Measurements from ENCODE around the gene CBL. TPM values are rescaled to one million over a fixed set of nuclear protein-coding genes. Genes with fewer than 3 reads are reported as not detected.

CBL gene
- total RNA-seq, 1 donor from 2014 or later = 21.6 TPM

- Histone ChIP-seq H3K36me3 (no peaks in the 10 kb centered on the region), H3K27ac (peak overlapping the region; percentile 98 to 99), H3K27me3 (no peaks in the 10 kb centered on the region), H3K9me3 (no peaks in the 10 kb centered on the region), H3K4me1 (peaks cover 16 to 43% of the 10 kb centered on the region in 2 donors), H3K4me3 (peak overlapping the region; percentile 50 to 64)
- peak in 1 of 2 donors; percentile 87 for DNase-seq (ENCODE audit: low spot score in 2 of 2)
- TF ChIP-seq CTCF (IDR thresholded peaks at IDR 0.05) = no peak
- intact Hi-C loops (cut with DNase I) = loop anchor here (2.0 kb wide), 2 partner anchors 18 to 60 kb away; partner anchors contain the start of gene USP2
These were observed 114.8 kb downstream of the CBL start for GRCh38 chr11:119320776-119321524.

GRCh38 chr11:119322360-119322739 lies 116.2 kb downstream of the CBL start:
- peak in 1 of 2 donors; percentile 9 for DNase-seq (ENCODE audit: low spot score in 2 of 2)
- Histone ChIP-seq H3K4me3 (no peak overlapping the region), H3K36me3 (no peaks in the 10 kb centered on the region), H3K9me3 (no peaks in the 10 kb centered on the region), H3K27ac (peak overlapping the region; percentile 98 to 99), H3K27me3 (no peaks in the 10 kb centered on the region), H3K4me1 (peaks cover 16 to 43% of the 10 kb centered on the region in 2 donors)
- TF ChIP-seq CTCF (IDR thresholded peaks at IDR 0.05) = peak in 1 of 3 experiments; percentile 5
- intact Hi-C loops (cut with DNase I) = no loop called here

GRCh38 chr11:119322921-119323531 lies 116.9 kb downstream of the CBL start:
- no peaks in the 10 kb centered on the region for H3K36me3 ChIP-seq
- H3K9me3 ChIP-seq = no peaks in the 10 kb centered on the region
- DNase-seq (ENCODE audit: low spot score in 2 of 2) = peak in 1 of 2 donors; percentile 61
- peak overlapping the region; percentile 98 to 99 for H3K27ac ChIP-seq
- H3K27me3 ChIP-seq = no peaks in the 10 kb centered on the region
- intact Hi-C loops (cut with DNase I) = loop anchor here (1.0 kb wide), 1 partner anchor 118 kb away; no protein-coding TSS in a partner anchor
- peaks cover 12 to 36% of the 10 kb centered on the region in 2 donors for H3K4me1 ChIP-seq
- H3K4me3 ChIP-seq = no peak overlapping the region
- TF ChIP-seq CTCF (IDR thresholded peaks at IDR 0.05) = no peak

- Histone ChIP-seq H3K36me3 (no peaks in the 10 kb centered on the region), H3K27ac (peak overlapping the region in 1 of 2 donors; percentile 98)
- peak; percentile 71 to 78 (median 76) for TF ChIP-seq CTCF (IDR thresholded peaks at IDR 0.05)
These were observed 117.4 kb downstream of the CBL start for GRCh38 chr11:119323532-119324033.

GRCh38 chr11:119324189-119324588 lies 118.0 kb downstream of the CBL start:
- no peak overlapping the region for H3K27ac ChIP-seq
- no peak overlapping the region for H3K4me3 ChIP-seq
- no peaks in the 10 kb centered on the region for H3K36me3 ChIP-seq
- no peaks in the 10 kb centered on the region for H3K27me3 ChIP-seq
- peaks cover 5 to 25% of the 10 kb centered on the region in 2 donors for H3K4me1 ChIP-seq
- intact Hi-C loops (cut with DNase I) = no loop called here
- H3K9me3 ChIP-seq = no peaks in the 10 kb centered on the region
- TF ChIP-seq CTCF (IDR thresholded peaks at IDR 0.05) = no peak
- peak in 1 of 2 donors; percentile 16 for DNase-seq (ENCODE audit: low spot score in 2 of 2)

More at GRCh38 chr11:119323532-119324033, 117.4 kb downstream of the CBL start:
- intact Hi-C loops (cut with DNase I) = loop anchor here (1.0 kb wide), 1 partner anchor 118 kb away; no protein-coding TSS in a partner anchor
- no peaks in the 10 kb centered on the region for H3K9me3 ChIP-seq
- DNase-seq (ENCODE audit: low spot score in 2 of 2) = peak in 1 of 2 donors; percentile 89
- H3K27me3 ChIP-seq = no peaks in the 10 kb centered on the region
- H3K4me1 ChIP-seq = peaks cover 6 to 31% of the 10 kb centered on the region in 2 donors
- H3K4me3 ChIP-seq = no peak overlapping the region

Data from ascending aorta (tissue), 2 donors.